ENCODE measurements around the gene PTGES3.

PTGES3 gene

GRCh38 chr12:56628671-56629458, 59.2 kb downstream of the PTGES3 start:
- H3K4me3 ChIP-seq (ENCODE audit: low read depth, low read length), result peak overlapping the region; percentile 91
- no peak for TF ChIP-seq CTCF (IDR thresholded peaks at IDR 0.05; ENCODE audit: insufficient read depth, low read length, missing control alignments)
- ChIA-PET POLR2A (interaction anchor here (0.7 to 2.1 kb wide), 3 partner anchors 8 to 56 kb away, joined by 4 to 8 read pairs (median 5); no protein-coding TSS in a partner anchor), CTCF (interaction anchor here (0.9 to 7.6 kb wide), 14 partner anchors 6 to 116 kb away, joined by 3 to 77 read pairs (median 5); no protein-coding TSS in a partner anchor)
- DNase-seq (ENCODE audit: low read depth, low spot score), result no peak

- DNase-seq (ENCODE audit: low read depth, low spot score), result no peak
- no peak overlapping the region for H3K4me3 ChIP-seq (ENCODE audit: low read depth, low read length)
- TF ChIP-seq CTCF (IDR thresholded peaks at IDR 0.05; ENCODE audit: insufficient read depth, low read length, missing control alignments), result no peak
- CTCF ChIA-PET, result interaction anchor here (1.0 to 7.6 kb wide), 3 partner anchors 9 to 112 kb away, joined by 3 to 77 read pairs (median 10); no protein-coding TSS in a partner anchor
- POLR2A ChIA-PET, result no interaction called here
Measured at GRCh38 chr12:56626701-56627100, 61.4 kb downstream of the PTGES3 start.

GRCh38 chr12:56622535-56622934, 65.5 kb downstream of the PTGES3 start:
- TF ChIP-seq CTCF (IDR thresholded peaks at IDR 0.05; ENCODE audit: insufficient read depth, low read length, missing control alignments), result no peak
- POLR2A ChIA-PET, result interaction anchor here (1.2 kb wide), 1 partner anchor 12 kb away, joined by 3 read pairs; no protein-coding TSS in a partner anchor
- H3K4me3 ChIP-seq (ENCODE audit: low read depth, low read length), result no peak overlapping the region
- DNase-seq (ENCODE audit: low read depth, low spot score), result no peak
- CTCF ChIA-PET, result interaction anchor here (1.4 to 7.6 kb wide), 2 partner anchors 12 to 13 kb away, joined by 3 to 77 read pairs; no protein-coding TSS in a partner anchor

GRCh38 chr12:56616925-56617324, 71.2 kb downstream of the PTGES3 start:
- no peak for DNase-seq (ENCODE audit: low read depth, low spot score)
- ChIA-PET CTCF (interaction anchor here (1.0 to 2.0 kb wide), 8 partner anchors 8 to 26 kb away, joined by 3 to 6 read pairs (median 3); no protein-coding TSS in a partner anchor), POLR2A (no interaction called here)
- TF ChIP-seq CTCF (IDR thresholded peaks at IDR 0.05; ENCODE audit: insufficient read depth, low read length, missing control alignments), result no peak
- no peak overlapping the region for H3K4me3 ChIP-seq (ENCODE audit: low read depth, low read length)

- no peak for TF ChIP-seq CTCF (IDR thresholded peaks at IDR 0.05; ENCODE audit: insufficient read depth, low read length, missing control alignments)
- CTCF ChIA-PET, result interaction anchor here (1.0 to 2.0 kb wide), 6 partner anchors 9 to 25 kb away, joined by 3 to 6 read pairs (median 3); no protein-coding TSS in a partner anchor
- no peak for DNase-seq (ENCODE audit: low read depth, low spot score)
- no peak overlapping the region for H3K4me3 ChIP-seq (ENCODE audit: low read depth, low read length)
- POLR2A ChIA-PET, result no interaction called here
Measured at GRCh38 chr12:56616244-56616643, 71.8 kb downstream of the PTGES3 start.

GRCh38 chr12:56614627-56615026, 73.5 kb downstream of the PTGES3 start:
- H3K4me3 ChIP-seq (ENCODE audit: low read depth, low read length), result no peak overlapping the region
- ChIA-PET POLR2A (interaction anchor here (0.6 kb wide), 1 partner anchor 640 kb away, joined by 4 read pairs; no protein-coding TSS in a partner anchor), CTCF (interaction anchor here (1.1 to 2.3 kb wide), 3 partner anchors 15 to 103 kb away, joined by 4 to 7 read pairs (median 4); partner anchors contain the start of gene BAZ2A)
- TF ChIP-seq CTCF (IDR thresholded peaks at IDR 0.05; ENCODE audit: insufficient read depth, low read length, missing control alignments), result no peak
- no peak for DNase-seq (ENCODE audit: low read depth, low spot score)

Measured in AG04449 (cell line).